Measurements from ENCODE around the gene KANSL1.

Gene KANSL1

DNA sequence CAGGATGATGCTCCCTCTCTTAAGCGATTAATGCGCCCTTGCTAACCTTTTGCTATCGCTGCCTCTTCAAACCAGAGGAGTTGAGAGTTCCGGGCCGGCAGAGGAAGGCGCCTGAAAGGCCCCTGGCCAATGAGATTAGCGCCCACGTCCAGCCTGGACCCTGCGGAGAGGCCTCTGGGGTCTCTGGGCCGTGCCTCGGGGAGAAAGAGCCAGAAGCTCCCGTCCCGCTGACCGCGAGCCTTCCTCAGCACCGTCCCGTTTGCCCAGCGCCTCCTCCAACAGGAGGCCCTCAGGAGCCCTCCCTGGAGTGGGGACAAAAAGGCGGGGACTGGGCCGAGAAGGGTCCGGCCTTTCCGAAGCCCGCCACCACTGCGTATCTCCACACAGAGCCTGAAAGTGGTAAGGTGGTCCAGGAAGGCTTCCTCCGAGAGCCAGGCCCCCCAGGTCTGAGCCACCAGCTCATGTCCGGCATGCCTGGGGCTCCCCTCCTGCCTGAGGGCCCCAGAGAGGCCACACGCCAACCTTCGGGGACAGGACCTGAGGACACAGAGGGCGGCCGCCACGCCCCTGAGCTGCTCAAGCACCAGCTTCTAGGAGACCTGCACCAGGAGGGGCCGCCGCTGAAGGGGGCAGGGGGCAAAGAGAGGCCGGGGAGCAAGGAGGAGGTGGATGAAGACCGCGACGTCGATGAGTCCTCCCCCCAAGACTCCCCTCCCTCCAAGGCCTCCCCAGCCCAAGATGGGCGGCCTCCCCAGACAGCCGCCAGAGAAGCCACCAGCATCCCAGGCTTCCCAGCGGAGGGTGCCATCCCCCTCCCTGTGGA, 210.2 kb downstream of the KANSL1 start:
- TF ChIP-seq, protein P1, sequence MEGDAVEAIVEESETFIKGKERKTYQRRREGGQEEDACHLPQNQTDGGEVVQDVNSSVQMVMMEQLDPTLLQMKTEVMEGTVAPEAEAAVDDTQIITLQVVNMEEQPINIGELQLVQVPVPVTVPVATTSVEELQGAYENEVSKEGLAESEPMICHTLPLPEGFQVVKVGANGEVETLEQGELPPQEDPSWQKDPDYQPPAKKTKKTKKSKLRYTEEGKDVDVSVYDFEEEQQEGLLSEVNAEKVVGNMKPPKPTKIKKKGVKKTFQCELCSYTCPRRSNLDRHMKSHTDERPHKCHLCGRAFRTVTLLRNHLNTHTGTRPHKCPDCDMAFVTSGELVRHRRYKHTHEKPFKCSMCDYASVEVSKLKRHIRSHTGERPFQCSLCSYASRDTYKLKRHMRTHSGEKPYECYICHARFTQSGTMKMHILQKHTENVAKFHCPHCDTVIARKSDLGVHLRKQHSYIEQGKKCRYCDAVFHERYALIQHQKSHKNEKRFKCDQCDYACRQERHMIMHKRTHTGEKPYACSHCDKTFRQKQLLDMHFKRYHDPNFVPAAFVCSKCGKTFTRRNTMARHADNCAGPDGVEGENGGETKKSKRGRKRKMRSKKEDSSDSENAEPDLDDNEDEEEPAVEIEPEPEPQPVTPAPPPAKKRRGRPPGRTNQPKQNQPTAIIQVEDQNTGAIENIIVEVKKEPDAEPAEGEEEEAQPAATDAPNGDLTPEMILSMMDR (IDR thresholded peaks at IDR 0.05; ENCODE audit: low read depth, low read length, missing control alignments) = no peak
- no peak overlapping the region for H3K4me3 ChIP-seq (replicated peaks; ENCODE audit: low read depth, low read length)
- no peak for DNase-seq (ENCODE audit: extremely low read depth, low read depth)

DNA sequence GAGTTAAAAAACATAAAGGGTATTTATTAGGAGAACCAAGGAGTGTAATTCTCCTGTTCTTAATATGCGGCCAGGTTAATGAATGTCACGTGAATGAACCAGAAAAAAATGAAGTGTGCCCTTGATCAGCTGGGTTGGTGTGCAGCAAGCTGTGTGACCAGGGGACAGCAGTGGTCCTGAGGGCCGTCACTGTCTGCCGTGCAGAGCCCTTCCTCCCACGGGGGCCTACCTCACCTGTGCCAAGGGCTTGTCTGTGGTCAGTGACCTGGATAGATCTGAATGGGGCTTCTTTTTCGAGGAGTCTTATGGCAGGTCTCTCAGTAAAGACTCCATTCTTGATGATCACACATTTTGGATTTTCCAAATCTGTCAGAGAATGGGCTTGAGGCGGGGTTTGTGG, 211.9 kb downstream of the KANSL1 start:
- TF ChIP-seq, protein P1 (IDR thresholded peaks at IDR 0.05; ENCODE audit: low read depth, low read length, missing control alignments) = no peak
- DNase-seq (ENCODE audit: extremely low read depth, low read depth) = no peak
- H3K4me3 ChIP-seq (replicated peaks; ENCODE audit: low read depth, low read length) = no peak overlapping the region

DNA sequence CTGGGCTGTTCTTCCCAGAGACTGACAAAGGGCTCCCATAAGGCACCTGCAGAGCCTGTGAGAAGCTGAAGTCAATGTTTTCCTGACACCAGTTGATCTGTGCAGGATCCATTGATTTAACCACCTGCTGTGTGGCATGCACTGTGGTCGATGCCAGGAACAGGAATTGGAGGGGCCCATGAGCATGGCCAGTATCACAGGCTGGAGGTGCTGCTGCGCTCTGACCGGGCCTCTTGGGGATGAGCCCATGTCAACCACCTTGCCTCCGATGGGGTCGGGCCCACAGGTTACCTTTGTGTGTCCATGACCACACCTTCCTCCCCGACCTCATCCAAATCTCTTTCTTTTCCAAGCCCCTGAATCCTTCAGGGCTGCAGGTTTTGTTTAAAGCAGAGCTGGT, 212.4 kb downstream of the KANSL1 start:
- TF ChIP-seq, protein P1 (IDR thresholded peaks at IDR 0.05; ENCODE audit: low read depth, low read length, missing control alignments) = no peak
- DNase-seq (ENCODE audit: extremely low read depth, low read depth) = no peak
- H3K4me3 ChIP-seq (replicated peaks; ENCODE audit: low read depth, low read length) = no peak overlapping the region
